ENCODE data around the gene STARD6.
"Not testable (repeated sequence)": the region's sequence is repeated elsewhere in the genome, so short reads cannot be mapped to it uniquely, and the experiment has no call there.

The STARD6 gene

GRCh38 chr18:54303408-54303807 is 54.2 kb downstream of the STARD6 start:
- peaks cover 14% of the 10 kb centered on the region for H3K9me3 ChIP-seq (ENCODE audit: insufficient read depth, low read length)
- TF ChIP-seq CTCF (IDR thresholded peaks at IDR 0.05; ENCODE audit: low read depth, low read length), result no peak
- TF ChIP-seq EZH2phosphoT487 (IDR thresholded peaks at IDR 0.05; ENCODE audit: low read depth), result no peak
- H3K36me3 ChIP-seq (replicated peaks; ENCODE audit: low read depth, low read length), result peaks cover 13% of the 10 kb centered on the region
- H3K27me3 ChIP-seq (ENCODE audit: low read depth, low read length), result no peaks in the 10 kb centered on the region
- no peak overlapping the region for H3K4me3 ChIP-seq (ENCODE audit: low read length)
- H3K27ac ChIP-seq (ENCODE audit: low read length), result no peak overlapping the region
- H4K20me1 ChIP-seq (ENCODE audit: insufficient read depth, low read length), result no peaks in the 10 kb centered on the region
- no peaks in the 10 kb centered on the region for H3K79me2 ChIP-seq (ENCODE audit: low read length)
- no peak overlapping the region for H3K4me2 ChIP-seq (ENCODE audit: low read length)
- H3K9ac ChIP-seq (ENCODE audit: low read length), result no peak overlapping the region
- peaks cover 6% of the 10 kb centered on the region for H3K4me1 ChIP-seq (ENCODE audit: low read length)
- H2AFZ ChIP-seq (ENCODE audit: low read depth, low read length), result no peak overlapping the region

GRCh38 chr18:54298991-54299390 is 58.7 kb downstream of the STARD6 start:
- H3K36me3 ChIP-seq (replicated peaks; ENCODE audit: low read depth, low read length), result peaks cover 48% of the 10 kb centered on the region
- H3K4me2 ChIP-seq (ENCODE audit: low read length); H3K9ac ChIP-seq (ENCODE audit: low read length); H3K4me1 ChIP-seq (ENCODE audit: low read length); H2AFZ ChIP-seq (ENCODE audit: low read depth, low read length); H4K20me1 ChIP-seq (ENCODE audit: insufficient read depth, low read length); H3K27ac ChIP-seq (ENCODE audit: low read length); H3K27me3 ChIP-seq (ENCODE audit: low read depth, low read length); H3K79me2 ChIP-seq (ENCODE audit: low read length); H3K4me3 ChIP-seq (ENCODE audit: low read length): not testable (repeated sequence)
- H3K9me3 ChIP-seq (ENCODE audit: insufficient read depth, low read length), result peaks cover 17% of the 10 kb centered on the region

GRCh38 chr18:54296062-54296461 is 61.6 kb downstream of the STARD6 start:
- Histone ChIP-seq H3K79me2 (ENCODE audit: low read length) (no peaks in the 10 kb centered on the region), H2AFZ (ENCODE audit: low read depth, low read length) (no peak overlapping the region), H3K9ac (ENCODE audit: low read length) (no peak overlapping the region), H3K9me3 (ENCODE audit: insufficient read depth, low read length) (peaks cover 17% of the 10 kb centered on the region), H3K4me2 (ENCODE audit: low read length) (no peak overlapping the region), H3K27me3 (ENCODE audit: low read depth, low read length) (no peaks in the 10 kb centered on the region), H4K20me1 (ENCODE audit: insufficient read depth, low read length) (no peaks in the 10 kb centered on the region), H3K4me3 (ENCODE audit: low read length) (no peak overlapping the region), H3K4me1 (ENCODE audit: low read length) (no peaks in the 10 kb centered on the region), H3K36me3 (replicated peaks; ENCODE audit: low read depth, low read length) (peaks cover 66% of the 10 kb centered on the region), H3K27ac (ENCODE audit: low read length) (no peak overlapping the region)
- TF ChIP-seq EZH2phosphoT487 (IDR thresholded peaks at IDR 0.05; ENCODE audit: low read depth) (no peak), CTCF (IDR thresholded peaks at IDR 0.05; ENCODE audit: low read depth, low read length) (no peak)

GRCh38 chr18:54294274-54294673 is 63.4 kb downstream of the STARD6 start:
- Histone ChIP-seq H3K4me3 (ENCODE audit: low read length) (no peak overlapping the region), H2AFZ (ENCODE audit: low read depth, low read length) (no peak overlapping the region), H3K9me3 (ENCODE audit: insufficient read depth, low read length) (peaks cover 4% of the 10 kb centered on the region), H4K20me1 (ENCODE audit: insufficient read depth, low read length) (no peaks in the 10 kb centered on the region), H3K4me2 (ENCODE audit: low read length) (no peak overlapping the region), H3K79me2 (ENCODE audit: low read length) (no peaks in the 10 kb centered on the region), H3K9ac (ENCODE audit: low read length) (no peak overlapping the region), H3K36me3 (replicated peaks; ENCODE audit: low read depth, low read length) (peaks cover 61% of the 10 kb centered on the region), H3K27ac (ENCODE audit: low read length) (no peak overlapping the region), H3K27me3 (ENCODE audit: low read depth, low read length) (no peaks in the 10 kb centered on the region), H3K4me1 (ENCODE audit: low read length) (no peaks in the 10 kb centered on the region)
- TF ChIP-seq CTCF (IDR thresholded peaks at IDR 0.05; ENCODE audit: low read depth, low read length), result no peak
- TF ChIP-seq EZH2phosphoT487 (IDR thresholded peaks at IDR 0.05; ENCODE audit: low read depth), result no peak
